ENCODE measurements around the gene HSPA1L.
"Not testable (repeated sequence)": the region's sequence is repeated elsewhere in the genome, so short reads cannot be mapped to it uniquely, and the experiment has no call there.

The HSPA1L gene

DNA sequence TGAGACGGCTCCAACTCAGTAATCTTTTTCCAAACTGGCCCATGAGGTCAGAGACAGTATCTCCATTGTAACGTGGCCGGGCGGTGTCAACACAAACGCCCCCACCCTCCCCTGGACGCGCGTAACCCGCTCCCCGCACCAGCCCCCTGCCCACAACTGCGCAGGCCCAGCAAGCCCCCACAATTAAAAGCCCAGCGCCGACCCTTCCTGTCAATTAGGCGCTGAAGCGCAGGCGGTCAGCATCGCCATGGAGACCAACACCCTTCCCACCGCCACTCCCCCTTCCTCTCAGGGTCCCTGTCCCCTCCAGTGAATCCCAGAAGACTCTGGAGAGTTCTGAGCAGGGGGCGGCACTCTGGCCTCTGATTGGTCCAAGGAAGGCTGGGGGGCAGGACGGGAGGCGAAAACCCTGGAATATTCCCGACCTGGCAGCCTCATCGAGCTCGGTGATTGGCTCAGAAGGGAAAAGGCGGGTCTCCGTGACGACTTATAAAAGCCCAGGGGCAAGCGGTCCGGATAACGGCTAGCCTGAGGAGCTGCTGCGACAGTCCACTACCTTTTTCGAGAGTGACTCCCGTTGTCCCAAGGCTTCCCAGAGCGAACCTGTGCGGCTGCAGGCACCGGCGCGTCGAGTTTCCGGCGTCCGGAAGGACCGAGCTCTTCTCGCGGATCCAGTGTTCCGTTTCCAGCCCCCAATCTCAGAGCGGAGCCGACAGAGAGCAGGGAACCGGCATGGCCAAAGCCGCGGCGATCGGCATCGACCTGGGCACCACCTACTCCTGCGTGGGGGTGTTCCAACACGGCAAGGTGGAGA, at the start of gene HSPA1L, which contains the start of gene HSPA1A:
Gene HSPA1L, minus strand, starts transcription at position 259 of the 814 bp plus-strand sequence. CDS start 3,311 bp downstream, outside the sequence.
Gene HSPA1A, plus strand, starts transcription at position 519 of the 814 bp plus-strand sequence. Its CDS starts 214 bp downstream, at position 733.
- peak; percentile 91 to 94 for DNase-seq

DNA sequence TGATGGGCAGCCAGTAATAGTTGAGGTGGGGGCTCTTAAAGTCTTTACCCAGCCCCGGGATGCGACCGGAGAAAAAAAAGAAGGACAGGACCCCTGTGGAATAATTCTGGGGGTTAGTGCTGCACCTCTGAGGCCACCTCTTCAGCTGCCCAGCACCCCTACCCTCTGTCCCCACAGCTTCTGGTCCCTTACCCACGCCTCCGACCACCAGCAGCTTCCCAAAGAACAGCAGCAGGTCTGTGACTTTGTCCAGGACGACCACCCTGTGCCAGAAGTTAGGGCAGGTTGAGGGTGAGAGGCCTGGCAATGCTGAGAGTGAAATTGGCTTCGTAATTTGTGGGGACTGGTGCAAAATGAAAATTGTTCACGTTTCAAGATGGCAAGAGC, 49.7 kb upstream of the HSPA1L start:
- no peak for DNase-seq

DNA sequence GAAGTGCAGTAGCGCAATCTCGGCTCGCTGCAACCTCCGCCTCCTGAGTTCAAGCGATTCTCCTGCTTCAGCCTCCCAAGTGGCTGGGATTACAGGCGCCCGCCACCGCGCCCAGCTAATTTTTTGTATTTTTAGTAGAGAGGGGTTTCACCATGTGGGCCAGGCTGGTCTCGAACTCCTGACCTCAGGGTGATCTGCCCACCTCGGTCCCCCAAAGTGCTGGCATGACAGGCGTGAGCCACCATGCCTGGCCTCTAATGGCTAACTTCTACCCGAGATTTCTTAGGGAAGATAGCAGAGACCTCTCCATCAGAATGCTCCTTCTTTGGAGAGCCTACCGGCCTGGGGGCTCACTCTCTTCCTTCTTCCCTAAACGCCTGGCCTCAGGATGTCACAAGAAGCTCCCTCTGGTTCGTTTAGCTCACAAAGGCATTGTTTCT, 49.1 kb upstream of the HSPA1L start:
- not testable (repeated sequence) for DNase-seq

DNA sequence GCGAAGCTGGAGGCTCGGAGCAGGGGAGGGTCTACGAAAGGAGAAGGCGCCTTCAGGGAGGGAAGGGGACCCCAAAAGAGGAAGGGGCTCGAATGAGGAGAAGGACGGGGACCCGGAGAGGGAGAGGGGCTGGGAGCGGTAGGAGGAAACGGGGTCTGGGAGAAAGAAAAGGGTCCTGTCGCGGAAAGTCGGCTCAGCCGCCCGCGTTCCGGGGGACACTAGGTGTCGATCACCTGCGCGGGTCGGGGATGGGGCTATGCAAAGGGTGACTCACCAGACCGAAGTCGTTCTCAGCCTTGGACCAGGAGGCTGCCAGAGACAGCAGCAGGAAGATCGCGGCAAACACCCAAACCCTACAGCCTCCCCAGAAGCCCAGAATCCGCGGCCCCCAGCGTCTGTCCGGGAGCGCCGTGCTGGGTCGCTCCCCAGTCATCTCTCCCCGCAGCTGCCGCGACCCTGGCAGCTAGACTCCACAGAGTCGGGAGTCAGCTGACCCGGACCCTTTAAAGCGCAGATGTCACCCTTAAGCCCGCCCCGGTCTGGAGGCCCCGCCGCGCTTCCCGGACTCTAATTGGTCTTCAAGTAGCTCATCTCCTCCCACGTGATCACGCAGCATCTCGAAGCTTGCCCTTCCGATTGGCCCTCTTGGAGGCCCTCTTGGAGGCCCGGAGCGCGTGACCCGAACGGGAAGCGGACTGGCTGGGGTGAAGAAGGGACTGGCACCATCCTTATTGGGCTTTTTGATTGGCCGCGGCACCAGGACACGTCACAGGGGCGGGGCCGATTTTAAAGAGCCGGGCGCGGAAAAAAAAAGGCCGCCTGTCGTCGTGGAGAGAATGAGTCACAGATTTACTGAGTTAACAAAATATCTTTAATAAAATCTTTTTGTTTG, 47.5 kb upstream of the HSPA1L start, which contains the start of gene NEU1:
Gene NEU1, minus strand, starts transcription at position 478 of the 892 bp plus-strand sequence. Its CDS starts 45 bp downstream, at position 433.
- DNase-seq: peak; percentile 100

DNA sequence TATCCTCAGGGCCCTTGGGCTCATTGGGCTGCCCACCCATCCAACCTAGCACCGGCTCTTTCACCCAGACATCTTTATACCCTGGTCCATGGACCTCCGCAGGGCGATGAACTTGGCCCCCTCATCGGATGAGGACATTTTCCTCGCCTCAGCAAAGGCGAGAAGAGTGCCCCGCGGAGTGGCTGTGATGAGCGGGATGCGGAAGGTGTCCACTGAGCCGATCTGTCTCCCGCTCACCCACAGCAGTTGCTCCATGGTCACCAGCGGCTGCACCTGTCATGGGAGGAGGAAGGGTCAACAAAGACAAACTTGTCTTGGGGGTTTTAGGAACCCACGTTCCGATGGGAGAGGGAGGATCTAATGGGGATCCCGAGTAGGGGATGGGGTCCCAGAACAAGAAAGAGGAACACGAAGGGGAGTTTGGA, 46.8 kb upstream of the HSPA1L start:
- no peak for DNase-seq

DNA sequence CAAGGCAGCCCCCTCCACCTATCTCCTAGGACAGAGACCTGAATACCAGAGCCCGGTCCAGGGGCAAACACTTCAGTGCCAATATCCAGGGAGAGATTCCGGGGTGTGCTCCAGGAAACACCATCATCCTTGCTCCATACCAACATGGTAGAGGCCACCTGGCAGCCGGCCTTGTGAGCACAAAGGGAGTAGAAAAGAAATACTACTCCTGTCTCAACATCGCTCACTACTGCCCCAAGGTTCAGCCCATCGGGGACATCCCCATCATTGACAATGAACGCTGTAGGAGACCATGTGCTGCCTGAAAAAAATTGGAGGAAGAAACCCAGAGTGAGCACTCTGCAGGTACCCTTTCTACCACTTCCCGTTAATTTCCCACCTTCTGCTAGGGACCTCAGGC, 46.1 kb upstream of the HSPA1L start:
- DNase-seq: no peak

DNA sequence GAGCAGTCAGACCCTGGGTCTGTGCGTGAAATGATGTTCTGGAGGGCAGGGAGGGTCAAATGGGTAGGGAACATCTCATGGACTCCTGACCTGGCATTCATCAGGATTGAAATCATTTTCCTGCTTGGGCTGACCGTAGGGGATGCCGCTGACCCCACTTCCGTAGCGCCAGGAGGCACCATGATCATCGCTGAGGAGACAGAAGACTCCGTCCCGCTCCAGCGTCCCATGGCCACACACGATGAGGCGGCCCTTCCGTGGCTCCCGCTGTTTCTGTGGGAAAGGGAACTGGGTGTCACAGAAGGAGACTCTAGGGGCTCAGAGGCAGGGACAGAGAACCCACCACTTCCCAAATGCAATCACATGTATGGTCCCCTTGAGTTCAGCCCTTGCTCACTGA, 45.3 kb upstream of the HSPA1L start:
- no peak for DNase-seq

DNA sequence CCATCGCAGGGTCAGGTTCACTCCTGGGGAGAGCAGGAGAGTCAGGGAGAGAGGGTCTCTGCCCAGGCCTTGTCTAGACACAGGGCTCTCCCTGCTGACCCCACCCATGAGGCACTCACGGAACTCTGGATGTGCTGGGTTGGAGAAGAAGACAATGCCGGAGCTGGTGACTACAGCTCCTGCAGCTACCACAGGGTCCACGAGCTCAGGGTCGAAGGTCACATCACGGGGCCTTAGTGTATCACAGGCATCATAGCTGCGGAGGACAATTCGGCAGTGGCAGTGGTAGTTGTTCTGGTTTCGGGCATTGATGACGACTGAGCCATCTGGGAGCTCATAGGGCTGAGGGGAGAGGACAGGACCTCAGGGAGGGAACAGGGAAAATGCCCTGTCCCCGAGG, 44.8 kb upstream of the HSPA1L start:
- no peak for DNase-seq

DNA sequence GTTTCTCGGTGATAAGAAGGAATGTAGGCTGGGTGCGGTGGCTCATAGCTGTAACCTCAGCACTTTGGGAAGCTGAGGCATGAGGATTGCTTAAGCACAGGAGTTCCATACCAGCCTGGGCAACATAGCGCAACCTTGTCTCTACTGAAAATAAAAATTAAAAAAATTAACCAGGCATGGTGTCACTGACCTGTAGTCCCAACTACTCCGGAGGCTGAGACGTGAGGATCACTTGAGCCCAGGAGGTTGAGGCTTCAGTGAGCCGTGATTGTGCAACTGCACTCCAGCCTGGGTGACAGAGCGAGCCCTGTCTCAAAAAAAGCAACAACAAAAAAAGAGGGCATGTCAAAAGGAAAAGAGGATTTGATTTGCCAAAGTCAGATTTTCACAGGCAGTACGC, 43.6 kb upstream of the HSPA1L start:
- no peak for DNase-seq

DNA sequence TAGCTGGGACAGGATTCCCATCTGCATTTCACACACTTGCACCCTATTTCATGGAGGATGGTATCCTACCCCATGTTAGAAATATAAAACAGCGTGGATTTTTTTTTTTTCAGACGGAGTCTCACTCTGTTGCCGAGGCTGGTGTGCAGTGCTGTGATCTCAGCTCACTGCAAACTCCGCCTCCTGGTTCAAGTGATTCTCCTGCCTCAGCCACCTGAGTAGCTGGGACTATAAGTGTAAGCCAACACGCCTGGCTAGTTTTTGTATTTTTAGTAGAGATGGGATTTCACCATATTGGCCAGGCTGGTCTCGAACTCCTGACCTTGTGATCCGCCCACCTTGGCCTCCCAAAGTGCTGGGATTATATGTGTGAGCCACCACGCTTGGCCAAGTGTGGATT, 42.7 kb upstream of the HSPA1L start:
- DNase-seq: not testable (repeated sequence)

DNA sequence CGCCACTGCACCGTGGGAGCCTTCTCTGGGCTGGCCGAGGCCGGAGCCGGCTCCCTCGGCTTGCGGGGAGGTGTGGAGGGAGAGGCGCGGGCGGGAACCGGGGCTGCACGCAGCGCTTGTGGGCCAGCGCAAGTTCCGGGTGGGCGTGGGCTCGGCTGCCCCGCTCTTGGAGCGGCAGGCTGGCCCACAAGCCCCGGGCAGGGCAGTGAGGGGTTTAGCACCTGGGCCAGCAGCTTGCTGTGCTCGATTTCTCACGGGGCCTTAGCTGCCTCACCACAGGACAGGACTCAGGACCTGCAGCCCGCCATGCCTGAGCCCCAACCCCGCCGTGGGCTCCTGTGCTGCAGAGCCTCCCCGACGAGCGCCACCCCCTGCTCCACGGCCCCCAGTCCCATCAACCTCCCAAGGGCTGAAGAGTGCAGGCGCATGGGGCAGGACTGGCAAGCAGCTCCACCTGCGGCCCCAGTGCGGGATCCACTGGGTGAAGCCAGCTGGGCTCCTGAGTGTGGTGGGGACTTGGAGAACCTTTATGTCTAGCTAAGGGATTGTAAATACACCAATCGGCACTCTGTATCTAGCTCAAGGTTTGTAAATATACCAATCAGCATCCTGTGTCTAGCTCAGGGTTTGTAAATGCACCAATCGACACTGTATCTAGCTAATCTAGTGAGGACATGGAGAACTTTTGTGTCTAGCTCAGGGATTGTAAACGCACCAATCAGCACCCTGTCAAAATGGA, 37.1 kb upstream of the HSPA1L start:
- DNase-seq: not testable (repeated sequence)

DNA sequence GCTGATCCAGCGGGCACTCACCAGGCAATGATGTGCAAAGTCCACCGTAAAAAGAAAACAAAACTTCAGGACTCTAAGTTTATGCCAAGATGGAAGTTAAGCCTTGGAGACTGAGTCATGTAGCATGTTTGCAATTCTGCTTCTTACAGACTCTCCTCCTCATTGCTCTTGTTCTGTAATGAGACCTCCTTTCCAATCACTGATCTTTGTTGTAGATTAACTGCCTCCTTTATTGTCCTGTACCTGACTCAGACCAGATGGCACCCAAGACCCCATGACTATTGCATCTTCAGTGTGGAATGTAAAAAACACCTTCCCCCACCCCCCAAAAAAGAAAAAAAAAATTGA, 36.4 kb upstream of the HSPA1L start:
- no peak for DNase-seq

DNA sequence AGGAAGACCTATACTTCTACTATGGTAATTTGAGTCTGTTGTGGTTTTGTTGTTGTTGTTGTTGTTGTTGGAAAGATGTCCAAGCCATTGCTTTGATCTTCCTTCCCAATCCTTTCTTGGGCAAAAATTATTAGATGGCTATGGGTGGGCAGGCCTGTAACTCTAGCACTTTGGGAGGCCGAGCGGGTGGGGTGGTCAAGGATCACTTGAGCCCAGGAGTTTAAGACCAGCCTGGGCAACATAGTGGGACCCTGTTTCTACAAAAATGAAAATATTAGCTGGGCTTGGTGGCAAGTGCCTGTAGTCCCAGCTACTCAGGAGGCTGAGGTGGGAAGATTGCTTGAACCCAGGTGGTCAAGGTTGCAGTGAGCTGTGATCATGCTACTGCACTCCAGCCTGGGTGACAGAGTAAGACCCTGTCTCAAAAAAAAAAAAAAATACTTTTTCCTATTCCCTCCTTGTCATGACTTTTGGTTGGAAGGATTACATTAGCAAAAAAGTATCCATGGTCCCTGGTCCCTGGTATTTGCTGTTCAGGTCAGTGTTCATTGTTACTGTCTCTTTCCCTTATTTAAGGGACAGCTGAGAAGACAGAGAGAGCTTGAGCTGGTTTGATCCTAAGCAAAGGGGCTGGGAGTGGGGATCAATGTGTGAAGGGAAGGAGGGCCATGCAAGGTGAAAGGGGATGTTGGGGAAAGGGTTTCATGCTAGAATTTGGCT, 35.8 kb upstream of the HSPA1L start:
- DNase-seq: no peak

DNA sequence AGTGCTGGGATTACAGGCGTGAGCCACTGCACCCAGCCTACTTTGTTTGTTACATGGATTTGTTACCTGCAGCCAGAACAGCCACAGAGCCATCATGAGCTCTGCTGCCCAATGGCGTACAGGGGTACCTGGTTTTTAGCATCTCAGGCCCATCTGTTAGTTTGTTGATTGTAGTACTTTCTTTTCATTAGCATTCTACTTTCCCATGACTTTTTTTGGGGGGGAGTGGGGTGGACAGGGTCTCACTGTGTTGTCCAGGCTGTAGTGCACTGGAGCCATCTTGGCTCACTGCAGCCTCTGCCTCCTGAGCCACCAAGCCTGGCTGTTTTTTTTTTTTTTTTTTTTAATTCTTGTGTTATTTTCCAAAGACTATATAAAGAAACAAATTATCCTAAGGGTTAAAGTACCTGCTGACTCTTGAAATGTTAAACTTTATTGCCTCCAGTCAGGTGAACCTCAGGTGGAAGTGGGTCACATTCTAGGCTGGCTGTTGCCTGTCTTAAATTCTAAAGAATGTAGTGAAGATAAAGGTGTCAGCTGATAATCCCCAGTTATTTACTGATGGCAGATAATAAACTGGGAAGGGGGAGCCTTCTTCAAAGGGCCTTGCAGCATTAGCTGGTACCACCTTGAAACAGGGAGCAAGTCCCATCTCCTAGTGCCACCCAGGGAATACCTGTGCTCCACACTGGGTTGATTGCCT, 32.3 kb upstream of the HSPA1L start:
- DNase-seq: no peak

DNA sequence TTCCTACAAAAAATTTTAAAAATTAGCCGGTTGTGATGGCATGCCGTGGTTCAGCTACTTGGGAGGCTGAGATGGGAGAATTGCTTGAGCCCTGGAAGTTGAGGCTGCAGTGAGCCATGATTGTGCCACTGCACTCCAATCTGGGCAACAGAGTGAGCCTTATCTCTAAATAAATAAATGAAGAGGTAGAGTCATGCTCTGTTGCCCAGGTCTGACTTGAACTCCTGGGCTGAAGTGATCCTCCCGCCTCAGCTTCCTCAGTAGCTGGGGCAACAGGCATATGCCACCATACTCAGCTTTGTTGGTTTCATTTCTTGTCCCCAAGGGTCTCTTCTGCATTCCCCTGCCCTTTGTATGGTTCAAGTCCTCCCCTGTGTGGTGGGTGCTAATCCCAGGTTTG, 29.4 kb upstream of the HSPA1L start:
- DNase-seq: no peak

DNA sequence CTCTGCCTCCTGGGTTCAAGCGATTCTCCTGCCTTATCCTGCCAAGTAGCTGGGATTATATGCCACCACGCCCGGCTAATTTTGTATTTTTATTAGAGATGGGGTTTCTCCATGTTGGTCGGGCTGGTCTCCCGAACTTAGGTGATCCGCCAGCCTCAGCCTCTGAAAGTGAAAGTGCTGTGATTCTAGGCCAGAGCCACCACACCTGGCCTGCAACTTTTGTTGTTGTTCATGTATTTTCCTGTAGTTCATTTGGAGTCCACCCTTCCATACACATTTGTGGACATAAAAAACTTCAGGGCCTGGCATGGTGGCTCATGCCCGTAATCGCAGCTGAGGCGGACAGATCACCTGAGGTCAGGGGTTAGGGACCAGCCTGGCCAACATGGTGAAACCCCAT, 27.0 kb upstream of the HSPA1L start:
- no peak for DNase-seq

DNA sequence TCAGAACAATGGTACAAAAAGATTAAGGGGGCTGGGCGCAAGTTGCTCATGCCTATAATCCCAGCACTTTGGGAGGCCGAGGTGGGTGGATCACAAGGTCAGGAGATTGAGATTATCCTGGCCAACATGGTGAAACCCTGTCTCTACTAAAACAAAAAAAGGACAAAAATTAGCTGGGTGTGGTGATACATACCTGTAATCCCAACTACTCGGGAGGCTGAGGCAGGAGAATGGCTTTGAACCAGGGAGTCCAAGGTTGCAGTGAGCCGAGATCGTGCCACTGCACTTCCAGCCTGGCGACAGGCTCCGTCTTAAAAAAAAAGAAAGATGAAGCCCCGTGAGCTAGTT, 24.7 kb upstream of the HSPA1L start:
- not testable (repeated sequence) for DNase-seq

DNA sequence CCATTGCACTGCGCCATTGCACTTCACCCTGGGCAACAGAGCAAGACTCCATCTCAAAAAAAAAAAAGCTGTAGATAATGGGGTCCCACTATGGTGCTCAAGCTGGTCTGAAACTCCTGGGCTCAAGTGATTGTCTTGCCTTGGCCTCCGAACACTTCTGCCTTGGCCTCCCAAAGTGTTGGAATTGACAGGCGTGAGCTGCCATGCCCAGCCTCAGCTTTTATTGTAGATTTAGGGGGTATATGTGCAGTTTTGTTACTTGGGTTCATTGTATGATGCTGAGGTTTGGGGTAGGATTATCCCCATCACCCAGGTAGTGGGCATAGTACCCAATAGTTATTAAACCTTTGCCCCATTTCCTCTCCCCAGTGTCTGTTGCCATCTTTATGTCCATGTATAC, 23.9 kb upstream of the HSPA1L start:
- no peak for DNase-seq

DNA sequence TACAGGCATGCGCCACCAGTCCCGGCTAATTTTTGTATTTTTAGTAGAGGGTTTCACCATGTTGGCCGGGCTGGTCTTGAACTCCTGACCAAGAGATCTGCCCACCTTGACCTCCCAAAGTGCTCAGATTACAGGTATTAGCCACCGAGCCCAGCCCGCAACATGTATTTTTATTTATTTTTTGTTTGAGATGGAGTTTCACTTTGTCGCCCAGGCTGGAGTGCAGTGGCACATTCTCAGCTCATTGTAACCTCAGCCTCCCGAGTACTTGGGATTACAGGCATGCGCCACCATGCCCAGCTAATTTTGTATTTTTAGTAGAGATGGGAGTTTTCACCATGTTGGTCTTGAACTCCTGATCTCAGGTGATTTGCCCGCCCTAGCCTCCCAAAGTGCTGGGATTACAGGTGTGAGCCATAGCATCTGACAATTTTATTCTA, 23.1 kb upstream of the HSPA1L start:
- DNase-seq: not testable (repeated sequence)

DNA sequence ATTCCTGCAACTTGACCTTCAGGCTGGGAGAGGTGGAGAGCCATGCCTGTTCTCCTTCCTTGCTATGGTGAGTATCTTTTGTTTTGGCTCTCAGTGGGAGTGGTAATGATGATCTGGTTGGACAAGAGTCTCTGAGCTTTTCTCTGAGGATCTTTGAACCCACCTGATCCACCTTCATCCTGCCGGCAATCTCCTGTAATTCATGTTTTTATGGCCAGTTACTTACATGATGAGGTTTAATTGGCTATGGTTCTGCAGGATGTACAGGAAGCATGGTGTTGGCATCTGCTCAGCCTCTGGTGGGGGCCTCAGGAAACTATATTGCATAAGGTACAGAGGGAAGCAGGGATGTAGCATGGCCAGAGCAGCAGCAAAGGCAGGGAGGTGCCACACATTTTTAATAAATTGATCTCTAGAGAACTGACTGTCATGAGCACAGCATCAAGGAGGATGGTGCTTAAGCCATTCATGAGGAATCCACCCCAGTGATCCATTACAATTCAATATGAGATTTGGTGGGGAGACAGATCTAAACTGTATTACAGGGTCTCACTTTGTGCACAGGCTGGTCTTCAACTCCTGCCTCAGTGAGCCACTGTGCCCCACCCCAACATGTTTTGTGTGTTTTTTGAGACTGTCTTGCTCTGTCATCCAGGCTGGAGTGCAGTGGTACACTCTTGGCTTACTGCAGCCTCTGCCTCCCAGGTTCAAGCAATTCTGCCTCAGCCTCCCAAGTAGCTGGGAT, 22.5 kb upstream of the HSPA1L start:
- DNase-seq: peak; percentile 48 to 59

Data from Kasumi-1 (cell line).